Measurements from ENCODE around the gene C1orf35.

The C1orf35 gene

GRCh38 chr1:228102791-228103620, at the start of gene C1orf35:
Gene C1orf35 (minus strand): TSS chr1:228103325. CDS start chr1:228103227, 98 bp downstream.
- DNase-seq: peak; percentile 70

DNA sequence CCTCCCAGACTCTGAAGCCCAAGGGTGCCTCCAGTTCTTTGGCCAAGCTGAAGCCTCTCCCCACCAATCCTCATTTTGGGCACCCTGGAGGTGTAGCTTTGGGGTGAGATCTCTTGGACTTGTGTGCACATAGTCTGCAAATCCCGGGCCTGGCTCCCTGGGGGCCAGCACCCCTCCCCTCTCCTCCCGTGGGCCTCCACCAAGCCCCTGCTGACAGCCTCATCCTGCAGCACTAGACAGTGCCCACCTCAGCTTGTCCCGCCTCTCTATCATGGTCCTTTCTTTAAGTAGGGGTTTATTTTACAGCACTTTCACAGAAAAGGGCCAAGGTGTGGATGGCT, 49.8 kb upstream of the C1orf35 start:
- no peak for DNase-seq

GRCh38 chr1:228152097-228152917, 49.2 kb upstream of the C1orf35 start:
- no peak for DNase-seq

DNA sequence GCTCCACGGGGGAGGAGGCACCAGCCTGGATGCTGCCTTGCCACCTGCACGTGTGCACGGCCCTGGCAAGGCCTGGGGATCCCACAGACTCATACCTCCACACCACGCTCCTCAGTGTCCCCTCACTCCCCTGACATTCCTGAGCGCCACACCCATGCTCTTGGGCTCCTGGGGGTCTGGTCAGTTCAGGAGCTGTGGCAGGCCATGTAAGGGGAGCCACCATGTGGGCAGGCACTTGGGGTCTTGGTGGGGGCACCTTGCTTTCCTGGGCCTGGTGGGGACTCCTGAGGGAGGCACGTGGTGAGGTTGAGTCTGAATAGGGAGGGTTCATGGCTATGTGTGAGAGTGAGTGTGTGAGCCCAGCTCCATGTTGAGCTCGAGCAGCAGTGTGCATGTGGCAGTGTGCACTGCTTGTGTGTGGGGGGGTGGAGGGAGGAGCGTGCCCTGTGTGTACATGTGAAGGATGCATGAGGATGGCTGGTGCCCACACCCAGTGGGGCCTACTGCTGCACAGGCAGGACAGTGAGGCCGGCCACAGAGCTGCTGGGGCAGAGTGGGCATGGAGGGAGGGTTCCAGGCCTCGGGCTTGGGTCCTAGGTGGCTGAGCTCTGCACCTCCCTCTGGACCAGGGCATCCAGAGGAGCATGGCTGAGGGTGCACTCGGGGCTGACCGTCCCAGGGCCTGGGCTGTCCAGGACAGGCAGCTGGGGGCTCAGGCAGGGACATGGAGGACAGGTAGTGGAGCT, 48.2 kb upstream of the C1orf35 start:
- no peak for DNase-seq

GRCh38 chr1:228150461-228151179, 47.5 kb upstream of the C1orf35 start:
- DNase-seq: no peak

DNA sequence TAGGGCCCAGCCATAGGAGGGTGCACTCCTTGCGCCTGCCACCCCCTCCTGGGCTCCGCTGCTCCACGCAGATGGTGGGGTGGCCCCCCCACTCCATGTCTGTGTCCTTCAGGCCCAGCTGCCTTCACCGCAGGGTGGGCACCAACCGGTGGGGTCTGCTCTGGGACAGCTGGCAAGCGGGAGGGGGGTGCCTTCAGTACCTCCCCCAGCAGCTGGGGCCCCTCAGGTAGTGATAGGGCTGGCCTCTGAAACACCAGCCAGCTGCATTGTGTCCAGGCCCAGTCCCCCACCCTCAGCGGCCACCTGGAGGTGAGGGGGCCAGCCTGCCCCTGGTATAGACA, 47.0 kb upstream of the C1orf35 start:
- no peak for DNase-seq

DNA sequence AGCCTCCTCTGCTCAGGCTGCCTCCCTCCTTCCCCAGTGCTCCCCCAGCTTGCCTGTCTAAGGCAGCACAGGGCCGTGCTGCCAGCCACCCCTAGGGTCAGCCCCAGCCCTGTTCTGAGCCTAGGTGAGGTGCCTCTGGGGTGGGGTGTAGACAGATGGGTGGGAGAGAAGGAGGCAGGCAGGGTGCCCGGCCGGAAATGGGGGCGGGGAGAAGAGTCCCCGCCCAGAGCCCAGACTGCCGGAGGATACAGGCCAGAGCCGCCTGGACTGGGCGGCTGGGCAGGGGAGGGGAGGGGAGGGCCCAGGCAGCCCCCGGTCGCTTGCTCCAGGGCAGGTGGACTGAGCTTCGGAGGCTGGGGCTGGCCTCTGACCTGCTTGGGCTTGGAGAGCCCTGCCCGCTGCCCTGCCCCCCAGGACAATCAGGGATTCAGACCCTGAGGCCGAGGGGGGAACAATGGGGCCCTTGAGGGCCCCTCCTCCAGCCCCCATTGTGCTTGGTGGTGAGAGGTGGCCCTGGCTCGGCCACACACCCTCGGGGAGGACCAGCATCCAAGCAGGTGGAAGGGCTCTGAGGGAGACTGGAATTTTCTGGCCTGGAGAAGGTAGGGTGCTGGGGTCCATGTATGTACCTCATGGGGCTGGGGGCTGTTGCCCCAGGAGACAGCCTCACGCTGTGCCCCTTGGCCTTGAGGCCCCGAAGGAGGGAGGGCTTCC, 46.4 kb upstream of the C1orf35 start, which contains the start of gene GJC2:
Gene GJC2 (plus strand): TSS at position 525 of the 714 bp plus-strand sequence. CDS start 7,829 bp downstream, outside the sequence.
- no peak for DNase-seq

DNA sequence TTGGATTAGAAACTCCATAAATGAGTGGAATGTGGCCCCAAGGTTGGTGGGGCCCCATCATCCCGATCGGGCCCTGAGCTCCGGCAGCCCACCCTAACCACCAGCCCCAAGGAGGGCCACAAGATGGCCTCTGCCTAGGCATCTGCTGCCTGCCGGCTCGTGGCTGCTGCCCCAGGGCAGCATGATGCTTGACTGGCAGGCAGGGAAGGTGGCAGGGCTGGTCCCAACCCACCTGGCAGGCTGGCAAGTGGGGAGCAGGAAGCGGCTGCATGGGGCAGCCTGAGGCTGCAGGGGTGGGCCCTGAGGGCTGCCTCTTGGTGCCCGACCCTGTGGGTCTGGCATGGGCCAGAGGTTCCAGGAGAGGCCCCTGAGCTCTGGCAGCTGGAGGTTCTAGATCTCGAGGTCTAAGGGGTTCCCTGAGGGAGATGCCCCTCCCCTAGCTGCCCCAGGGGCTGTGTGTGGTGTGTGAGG, 45.8 kb upstream of the C1orf35 start:
- DNase-seq: no peak

DNA sequence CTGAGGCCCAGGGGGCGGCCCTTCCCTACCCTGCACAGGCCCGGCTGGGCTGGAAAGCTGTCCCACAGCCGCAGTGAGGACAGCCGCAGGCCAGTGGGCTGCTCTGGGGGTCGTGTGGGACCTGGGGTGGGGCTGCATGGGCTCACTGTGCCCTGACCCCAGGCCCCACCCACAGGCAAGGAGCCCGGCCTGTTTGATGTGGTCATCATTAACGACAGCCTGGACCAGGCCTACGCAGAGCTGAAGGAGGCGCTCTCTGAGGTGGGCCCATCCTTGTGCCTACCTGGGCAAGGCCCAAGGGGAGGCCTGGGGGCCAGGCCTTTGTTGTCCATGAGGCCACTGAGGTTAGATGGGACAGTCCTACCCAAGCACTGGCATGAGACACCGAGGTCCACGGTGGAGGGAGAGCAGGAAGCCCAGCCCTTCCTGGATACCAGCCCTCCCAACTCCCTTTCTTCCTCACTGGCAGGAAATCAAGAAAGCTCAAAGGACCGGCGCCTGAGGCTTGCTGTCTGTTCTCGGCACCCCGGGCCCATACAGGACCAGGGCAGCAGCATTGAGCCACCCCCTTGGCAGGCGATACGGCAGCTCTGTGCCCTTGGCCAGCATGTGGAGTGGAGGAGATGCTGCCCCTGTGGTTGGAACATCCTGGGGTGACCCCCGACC, 45.2 kb upstream of the C1orf35 start:
- no peak for DNase-seq

DNA sequence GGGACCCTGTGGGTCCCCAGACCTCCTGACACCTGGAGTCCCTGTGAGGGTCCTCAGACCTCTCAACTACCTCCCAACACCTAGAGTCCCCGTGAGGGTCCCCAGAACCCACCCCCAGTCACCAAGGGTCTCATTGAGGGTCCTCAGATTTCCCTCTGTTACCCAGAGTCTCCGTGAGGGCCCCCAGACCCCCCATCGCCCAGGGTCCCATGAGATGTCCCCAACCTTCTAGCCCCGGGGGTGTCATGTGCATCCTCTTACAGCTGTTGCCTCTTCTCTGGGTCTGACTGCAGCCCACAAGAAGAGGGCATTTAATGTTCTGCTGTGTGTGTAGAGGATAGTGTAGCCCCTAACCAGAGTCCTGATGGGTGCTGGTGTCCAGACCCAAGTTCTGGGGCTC, 44.6 kb upstream of the C1orf35 start:
- no peak for DNase-seq

DNA sequence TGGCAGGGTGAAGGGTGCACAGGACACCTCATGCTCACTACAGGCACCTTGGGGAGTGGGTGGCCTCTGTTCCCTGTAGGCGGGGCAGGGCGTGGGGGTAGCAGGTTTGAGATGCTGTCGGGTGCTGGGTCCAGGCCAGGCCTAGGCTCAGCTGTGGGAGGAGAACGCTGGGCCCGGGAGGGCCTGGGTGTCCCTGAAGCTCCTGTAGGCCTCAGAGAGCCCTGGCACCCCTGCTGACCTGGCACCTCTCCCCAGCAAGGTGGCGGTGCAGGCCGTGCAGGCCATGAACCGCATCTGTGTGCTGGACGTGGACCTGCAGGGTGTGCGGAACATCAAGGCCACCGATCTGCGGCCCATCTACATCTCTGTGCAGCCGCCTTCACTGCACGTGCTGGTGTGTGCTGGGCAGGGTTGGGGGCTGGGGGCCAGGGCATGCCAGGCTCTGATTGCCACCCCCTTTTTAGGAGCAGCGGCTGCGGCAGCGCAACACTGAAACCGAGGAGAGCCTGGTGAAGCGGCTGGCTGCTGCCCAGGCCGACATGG, 44.1 kb upstream of the C1orf35 start:
- DNase-seq: no peak

DNA sequence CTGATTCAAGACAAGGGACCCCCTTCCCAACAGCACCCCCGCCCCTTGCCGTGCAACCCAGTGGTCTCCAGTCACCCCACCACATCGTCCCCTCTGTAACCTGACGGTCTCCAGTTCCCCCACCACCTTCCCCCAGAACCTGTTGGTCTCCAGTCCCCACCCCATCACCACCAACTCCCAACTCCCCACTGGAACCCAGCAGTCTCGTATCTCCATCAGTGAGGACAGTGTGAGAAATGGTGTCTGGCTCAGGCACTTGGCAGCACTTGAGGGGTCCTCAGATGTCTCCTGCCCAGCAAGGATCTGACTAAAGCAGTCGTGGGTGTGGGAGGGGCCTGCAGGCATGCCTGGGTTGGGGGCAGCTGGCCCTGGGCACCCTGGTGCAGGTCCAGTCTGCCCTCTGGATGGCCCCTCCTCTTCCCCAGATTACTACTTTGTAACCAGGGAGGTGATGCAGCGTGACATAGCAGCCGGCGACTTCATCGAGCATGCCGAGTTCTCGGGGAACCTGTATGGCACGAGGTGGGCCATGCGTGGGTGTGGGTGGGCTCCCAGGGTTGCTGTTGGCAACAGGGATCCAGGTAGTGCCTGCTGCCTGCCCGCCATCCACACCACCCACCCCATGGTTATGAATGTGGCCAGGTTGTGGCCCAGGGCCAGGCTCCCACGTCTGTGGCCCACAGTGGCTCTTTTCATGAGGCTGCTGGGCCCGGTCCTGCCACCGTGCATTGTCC, 43.5 kb upstream of the C1orf35 start:
- no peak for DNase-seq

- no peak for DNase-seq
These were observed 42.6 kb upstream of the C1orf35 start for GRCh38 chr1:228145463-228146416.

- DNase-seq: no peak
These were observed 41.8 kb upstream of the C1orf35 start for GRCh38 chr1:228144993-228145343.

DNA sequence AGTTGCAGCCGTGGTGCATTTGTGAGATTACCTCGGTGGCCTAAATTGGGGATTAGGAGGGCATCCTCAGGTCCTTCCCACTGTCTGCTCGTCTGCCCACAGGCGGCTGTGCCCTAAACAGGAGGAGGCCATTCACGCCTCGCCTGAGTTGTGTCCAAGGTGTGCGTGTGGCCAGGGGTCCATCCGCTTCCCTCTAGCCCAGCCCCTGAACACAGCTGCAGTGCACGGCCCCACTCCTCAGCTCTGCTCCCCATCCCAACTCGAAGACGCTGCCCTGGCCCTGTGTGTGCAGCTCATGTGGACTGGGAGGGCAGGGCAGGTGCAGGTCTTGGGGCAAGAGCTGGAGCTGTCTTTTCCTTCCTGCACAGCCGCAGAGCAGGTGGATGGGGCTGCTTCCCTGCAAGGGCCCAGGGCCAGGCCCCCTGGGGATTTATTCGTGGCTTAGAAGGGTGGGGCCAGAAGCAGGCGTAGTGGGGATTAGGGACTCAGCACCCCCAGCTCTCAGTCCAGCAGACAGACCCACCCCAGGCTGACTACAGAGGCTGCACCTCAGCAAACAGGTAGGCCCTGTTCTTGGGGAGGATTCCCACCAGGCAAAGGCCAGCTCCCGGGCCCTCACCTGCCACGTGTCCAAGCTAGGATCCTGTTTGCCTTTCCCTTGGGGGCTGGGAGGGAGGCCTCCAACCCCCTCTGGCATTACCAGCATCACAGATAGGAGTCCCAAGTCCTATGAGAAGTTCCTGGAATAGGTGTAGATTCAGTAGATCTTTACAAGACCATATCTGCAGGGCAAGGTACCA, 41.3 kb upstream of the C1orf35 start:
- no peak for DNase-seq

DNA sequence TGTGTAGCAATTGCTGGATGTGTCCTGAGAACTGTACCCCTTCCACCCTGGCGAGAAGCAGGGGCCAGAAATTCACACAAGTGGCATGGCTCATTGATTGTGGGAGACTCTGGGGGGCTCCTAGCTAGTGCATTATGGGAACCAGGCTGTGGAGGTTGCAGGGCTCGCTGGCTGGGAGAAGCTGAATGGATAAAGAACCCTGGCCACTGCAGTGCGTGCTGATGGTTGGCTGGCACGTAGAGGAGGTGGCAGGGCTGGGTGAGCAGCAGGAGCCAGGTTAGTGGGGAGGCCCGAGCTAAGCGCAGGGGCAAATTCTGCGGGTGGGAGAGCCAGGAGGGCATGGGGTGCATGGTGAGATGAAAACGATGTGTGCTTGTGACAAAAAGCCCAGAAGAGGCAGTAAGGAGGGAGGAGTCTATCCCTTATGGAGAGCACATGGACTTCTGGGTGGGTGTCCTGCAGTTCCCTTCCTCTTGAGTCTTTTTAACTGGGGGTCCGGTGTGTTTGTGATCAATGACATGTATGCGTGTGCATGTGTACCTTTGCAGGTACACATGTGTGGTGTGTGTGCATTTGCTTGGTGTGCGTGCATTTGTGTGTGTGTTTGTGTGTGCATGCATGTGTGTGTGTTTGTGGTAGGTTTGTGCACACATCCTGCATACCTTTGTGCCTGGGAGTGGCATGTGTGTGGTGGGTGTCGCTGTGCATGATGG, 40.5 kb upstream of the C1orf35 start:
- no peak for DNase-seq

GRCh38 chr1:228142701-228143136, 39.6 kb upstream of the C1orf35 start:
- DNase-seq: no peak

All from DMS 273 treated with DMSO at 0.1 percent for 48 hours (cell line).